ENCODE measurements around the gene VOPP1.

DNA sequence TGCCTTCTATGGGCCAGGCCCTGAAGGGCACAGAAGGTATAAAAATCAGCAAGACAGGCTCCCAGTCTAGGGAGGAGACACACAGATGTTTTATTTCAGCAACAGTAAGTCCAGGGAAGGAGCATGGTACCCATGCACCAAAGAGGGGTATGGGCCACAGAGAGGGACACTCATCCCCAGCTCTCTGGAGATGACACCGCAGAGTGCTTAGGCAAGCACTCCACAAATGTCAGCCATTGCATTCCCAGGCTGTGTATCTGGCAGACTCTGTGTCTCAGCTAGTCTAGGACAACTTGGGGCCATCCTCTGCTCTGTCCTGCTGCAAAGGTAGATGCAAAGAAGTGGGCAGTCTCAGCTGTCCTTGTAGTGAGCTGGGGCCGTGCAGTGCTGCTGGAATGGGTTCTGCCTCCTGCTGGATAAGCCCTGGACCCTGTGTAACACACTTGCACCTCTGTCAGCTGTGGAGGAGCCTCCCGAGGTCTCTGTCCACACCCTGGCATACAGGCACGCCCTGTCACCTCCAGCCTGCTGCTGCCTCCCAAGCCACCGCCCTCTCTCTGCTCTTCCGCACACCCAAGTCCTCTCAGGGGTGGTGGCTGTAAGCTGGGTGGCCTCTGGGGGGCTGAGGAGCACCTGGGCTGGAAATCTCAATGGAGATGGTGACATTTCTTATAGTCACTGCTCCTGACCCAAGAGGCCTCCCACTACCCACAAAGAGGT lies 57.6 kb downstream of the VOPP1 start:
- TF ChIP-seq SUZ12 (IDR thresholded peaks at IDR 0.05; ENCODE audit: extremely low read depth, insufficient read depth, insufficient read length) (no peak), ZNF274 (IDR thresholded peaks at IDR 0.05; ENCODE audit: low read depth, low read length) (no peak), YY1 (IDR thresholded peaks at IDR 0.05; ENCODE audit: insufficient read depth, insufficient read length) (no peak)

Measured in NT2/D1 (cell line).